Loucy (cell line): ENCODE measurements around the gene ITGA6.

Experiments
- EZH2phosphoT487 ChIP-seq: fragments of 200-600 bp; IDR thresholded peaks from 2 replicates; pipeline ENCODE4 v1.6.1; 2018; ENCODE audit warnings: antibody characterized with exemption, mild to moderate bottlenecking, moderate library complexity, borderline replicate concordance
- TF ChIP-seq, protein P1 (sequence below): fragments of 200-600 bp; sonication (generic); conservative IDR thresholded peaks from 2 replicates; pipeline ENCODE4 v1.5.1; 2014; ENCODE audit warnings: mild to moderate bottlenecking, antibody characterized with exemption, low read length

GRCh38 chr2:172427990-172428831 lies 825 bp downstream of the ITGA6 start:
- TF ChIP-seq, protein P1, sequence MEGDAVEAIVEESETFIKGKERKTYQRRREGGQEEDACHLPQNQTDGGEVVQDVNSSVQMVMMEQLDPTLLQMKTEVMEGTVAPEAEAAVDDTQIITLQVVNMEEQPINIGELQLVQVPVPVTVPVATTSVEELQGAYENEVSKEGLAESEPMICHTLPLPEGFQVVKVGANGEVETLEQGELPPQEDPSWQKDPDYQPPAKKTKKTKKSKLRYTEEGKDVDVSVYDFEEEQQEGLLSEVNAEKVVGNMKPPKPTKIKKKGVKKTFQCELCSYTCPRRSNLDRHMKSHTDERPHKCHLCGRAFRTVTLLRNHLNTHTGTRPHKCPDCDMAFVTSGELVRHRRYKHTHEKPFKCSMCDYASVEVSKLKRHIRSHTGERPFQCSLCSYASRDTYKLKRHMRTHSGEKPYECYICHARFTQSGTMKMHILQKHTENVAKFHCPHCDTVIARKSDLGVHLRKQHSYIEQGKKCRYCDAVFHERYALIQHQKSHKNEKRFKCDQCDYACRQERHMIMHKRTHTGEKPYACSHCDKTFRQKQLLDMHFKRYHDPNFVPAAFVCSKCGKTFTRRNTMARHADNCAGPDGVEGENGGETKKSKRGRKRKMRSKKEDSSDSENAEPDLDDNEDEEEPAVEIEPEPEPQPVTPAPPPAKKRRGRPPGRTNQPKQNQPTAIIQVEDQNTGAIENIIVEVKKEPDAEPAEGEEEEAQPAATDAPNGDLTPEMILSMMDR = peak; percentile 46
- no peak for TF ChIP-seq EZH2phosphoT487
